GM12865 (cell line): ENCODE data around the gene RSPO4.

Source experiments
- DNase-seq: peaks from one replicate; pipeline ENCODE4 v3.0.0; 2010; ENCODE audit warnings: low read depth
- H3K4me3 ChIP-seq: 2 replicates; pipeline ENCODE4 v1.5.1; 2011; ENCODE audit warnings: mild to moderate bottlenecking, low read depth, low read length, control low read depth
- TF ChIP-seq, protein P1 (sequence below): IDR thresholded peaks from 2 replicates; pipeline ENCODE4 v1.5.1; 2011; ENCODE audit warnings: low read length, control low read depth, low read depth, inconsistent platforms; ENCODE audit not compliant: insufficient read depth; ENCODE audit errors: missing control alignments

RSPO4 gene

GRCh38 chr20:911882-912600 lies 90.1 kb downstream of the RSPO4 start:
- TF ChIP-seq, protein P1, sequence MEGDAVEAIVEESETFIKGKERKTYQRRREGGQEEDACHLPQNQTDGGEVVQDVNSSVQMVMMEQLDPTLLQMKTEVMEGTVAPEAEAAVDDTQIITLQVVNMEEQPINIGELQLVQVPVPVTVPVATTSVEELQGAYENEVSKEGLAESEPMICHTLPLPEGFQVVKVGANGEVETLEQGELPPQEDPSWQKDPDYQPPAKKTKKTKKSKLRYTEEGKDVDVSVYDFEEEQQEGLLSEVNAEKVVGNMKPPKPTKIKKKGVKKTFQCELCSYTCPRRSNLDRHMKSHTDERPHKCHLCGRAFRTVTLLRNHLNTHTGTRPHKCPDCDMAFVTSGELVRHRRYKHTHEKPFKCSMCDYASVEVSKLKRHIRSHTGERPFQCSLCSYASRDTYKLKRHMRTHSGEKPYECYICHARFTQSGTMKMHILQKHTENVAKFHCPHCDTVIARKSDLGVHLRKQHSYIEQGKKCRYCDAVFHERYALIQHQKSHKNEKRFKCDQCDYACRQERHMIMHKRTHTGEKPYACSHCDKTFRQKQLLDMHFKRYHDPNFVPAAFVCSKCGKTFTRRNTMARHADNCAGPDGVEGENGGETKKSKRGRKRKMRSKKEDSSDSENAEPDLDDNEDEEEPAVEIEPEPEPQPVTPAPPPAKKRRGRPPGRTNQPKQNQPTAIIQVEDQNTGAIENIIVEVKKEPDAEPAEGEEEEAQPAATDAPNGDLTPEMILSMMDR: no peak
- DNase-seq: no peak

DNA sequence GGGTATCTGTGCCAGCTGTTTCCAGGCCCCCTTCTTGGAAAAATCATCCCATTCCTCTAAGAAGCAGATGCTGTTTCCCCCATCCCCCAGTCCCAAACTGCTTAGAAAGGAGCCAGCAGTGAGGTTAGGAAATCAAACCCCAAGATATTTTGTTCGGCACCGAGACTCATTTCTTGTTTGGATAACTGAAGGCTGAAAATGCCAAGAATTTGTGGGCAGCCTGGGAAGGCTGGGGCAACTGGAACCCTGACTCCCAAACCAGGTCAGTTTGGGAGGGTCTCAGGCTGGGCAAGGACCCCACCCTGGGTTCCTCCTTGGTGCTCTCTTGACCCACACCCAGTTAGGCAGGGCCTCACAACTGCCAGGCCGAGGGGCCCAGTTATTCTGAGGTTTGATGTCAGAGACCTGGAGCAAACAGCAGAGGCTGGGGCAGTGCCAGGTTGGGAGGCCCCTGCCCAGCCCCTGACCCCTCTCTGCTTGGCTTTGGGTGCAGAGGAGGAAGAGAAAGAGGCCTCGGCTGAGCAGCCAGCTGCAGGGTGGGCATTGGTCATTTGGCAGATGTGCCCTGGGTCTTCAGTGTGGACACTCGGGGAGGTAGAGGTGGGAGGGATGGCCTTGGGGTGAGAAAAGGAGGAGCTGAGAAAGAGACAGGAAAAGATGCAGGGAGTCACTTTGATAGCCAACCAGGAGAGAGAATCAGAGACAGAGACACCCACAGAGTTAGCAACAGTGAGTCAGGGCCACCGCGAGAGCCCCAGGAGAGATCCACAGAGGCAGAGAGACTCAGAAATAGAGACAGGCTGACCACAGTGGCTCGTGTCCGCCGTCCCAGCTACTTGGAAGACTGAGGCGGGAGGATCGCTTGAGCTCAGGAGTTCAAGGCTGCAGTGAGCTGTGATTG lies 91.0 kb downstream of the RSPO4 start:
- DNase-seq: no peak
- TF ChIP-seq, protein P1: no peak
- H3K4me3 ChIP-seq: no peak overlapping the region

More at GRCh38 chr20:911882-912600, 90.1 kb downstream of the RSPO4 start:
- no peak overlapping the region for H3K4me3 ChIP-seq

GRCh38 chr20:910132-910869 lies 91.8 kb downstream of the RSPO4 start:
- no peak for DNase-seq
- H3K4me3 ChIP-seq: no peak overlapping the region
- TF ChIP-seq, protein P1: no peak

- no peak overlapping the region for H3K4me3 ChIP-seq
- DNase-seq: no peak
- TF ChIP-seq, protein P1: no peak
Observed at GRCh38 chr20:909641-910040, 92.5 kb downstream of the RSPO4 start.
